H1 (cell line): ENCODE results near the gene ZNF629. TPM values are rescaled to one million over a fixed set of nuclear protein-coding genes. Genes with fewer than 3 reads are reported as not detected.

Experiments used
- CTCF ChIA-PET: fragments of 300-600 bp; sonication (Branson Sonifier 250); formaldehyde crosslinking; loops from one replicate; lab custom pipeline; 2021; ENCODE audit not compliant: partially characterized antibody; lab: Charles Lee
- POLR2A ChIA-PET: fragments of 300-600 bp; sonication (Branson Sonifier 250); formaldehyde crosslinking; loops from one replicate; lab custom pipeline; 2021; ENCODE audit warnings: inconsistent platforms; ENCODE audit not compliant: partially characterized antibody; lab: Charles Lee
- DNase-seq, 2 experiments: peaks; one replicate each; pipeline versions ENCODE4 v3.0.0 to v3.0.0-alpha.2; 2010 to 2022; ENCODE audit warnings: low spot score in 2 of 2, low read depth in 1 of 2, mixed read lengths in 1 of 2
- FAIRE-seq: peaks from 2 replicates; lab custom pipeline; 2011; peaks lifted over from hg19 to GRCh38; lab: Jason Lieb, UNC
- H2AFZ ChIP-seq: 2 replicates; pipeline ENCODE4 v1.8.1; 2012; ENCODE audit warnings: low read length, inconsistent platforms
- H2AK5ac ChIP-seq: 2 replicates; pipeline ENCODE4 v1.6.1; 2013; ENCODE audit warnings: low read depth, low read length
- H2BK120ac ChIP-seq: replicated peaks from 2 replicates; pipeline ENCODE3; 2013; ENCODE audit warnings: low read depth, low read length, inconsistent platforms
- H2BK12ac ChIP-seq: 2 replicates; pipeline ENCODE4 v1.6.1; 2013; ENCODE audit warnings: low read depth, low read length
- H2BK15ac ChIP-seq: 2 replicates; pipeline ENCODE4 v1.6.1; 2013; ENCODE audit warnings: low read length
- H2BK20ac ChIP-seq: 2 replicates; pipeline ENCODE4 v1.6.1; 2013; ENCODE audit warnings: low read length
- H2BK5ac ChIP-seq: 2 replicates; pipeline ENCODE4 v1.6.1; 2013; ENCODE audit warnings: low read depth, low read length
- H3K14ac ChIP-seq: 2 replicates; pipeline ENCODE4 v1.6.1; 2013; ENCODE audit warnings: inconsistent platforms; ENCODE audit not compliant: insufficient read length
- H3K18ac ChIP-seq: 2 replicates; pipeline ENCODE4 v1.6.1; 2013; ENCODE audit warnings: low read length; ENCODE audit errors: extremely low read depth
- H3K23ac ChIP-seq: 2 replicates; pipeline ENCODE4 v1.6.1; 2013; ENCODE audit warnings: inconsistent platforms; ENCODE audit not compliant: insufficient read length
- H3K23me2 ChIP-seq: 2 replicates; pipeline ENCODE4 v1.6.1; 2013; ENCODE audit warnings: low read depth, low read length
- H3K27ac ChIP-seq: 2 replicates; pipeline ENCODE4 v1.6.1; 2011; ENCODE audit warnings: low read depth, low read length, inconsistent platforms
- H3K27me3 ChIP-seq, 4 experiments: replicated peaks in 1 of 4; 1 replicate in 1 of 4; 2 replicates in 3 of 4; pipeline versions ENCODE4 v1.6.1 to v1.8.1; 2011 to 2013; ENCODE audit warnings: low read length in 3 of 4, mild to moderate bottlenecking in 3 of 4, inconsistent platforms in 2 of 4, mixed read lengths in 2 of 4, moderate library complexity in 1 of 4; ENCODE audit not compliant: control insufficient read depth in 3 of 4, insufficient read depth in 3 of 4; ENCODE audit errors: extremely low read depth in 1 of 4
- H3K36me3 ChIP-seq, 4 experiments: 2 replicates each; pipeline versions ENCODE4 v1.6.1 to v1.8.1; 2011 to 2013; ENCODE audit warnings: mild to moderate bottlenecking in 4 of 4, low read length in 3 of 4, moderate library complexity in 2 of 4, control low read depth in 1 of 4, inconsistent platforms in 1 of 4; ENCODE audit not compliant: insufficient read depth in 4 of 4, control insufficient read depth in 2 of 4
- H3K4ac ChIP-seq: replicated peaks from 2 replicates; pipeline ENCODE3; 2013; ENCODE audit warnings: low read length, low read depth, mixed read lengths, inconsistent platforms; ENCODE audit not compliant: insufficient read length
- H3K4me1 ChIP-seq, 4 experiments: replicated peaks in 1 of 4; 1 replicate in 1 of 4; 2 replicates in 3 of 4; pipeline versions ENCODE4 v1.6.1 to v1.8.1; 2011 to 2013; ENCODE audit warnings: low read length in 3 of 4, inconsistent platforms in 2 of 4, mixed read lengths in 1 of 4; ENCODE audit not compliant: insufficient read depth in 4 of 4, control insufficient read depth in 3 of 4
- H3K4me2 ChIP-seq, 2 experiments: 2 replicates each; pipeline versions ENCODE4 v1.6.1 to v1.8.1; 2011 to 2013; ENCODE audit warnings: low read depth in 2 of 2, low read length in 2 of 2, control low read depth in 1 of 2, inconsistent platforms in 1 of 2, mild to moderate bottlenecking in 1 of 2; ENCODE audit not compliant: insufficient read depth in 1 of 2
- H3K4me3 ChIP-seq, 4 experiments: fragments of 200-600, 300-600 bp in 1 of 4; sonication (generic), shearing (Covaris generic), sonication (Bioruptor Twin) in 1 of 4; 2 replicates each; pipeline versions ENCODE4 v1.5.1 to v1.8.1; 2011 to 2016; ENCODE audit warnings: low read length in 4 of 4, low read depth in 3 of 4, control low read depth in 2 of 4, inconsistent platforms in 2 of 4, mild to moderate bottlenecking in 2 of 4, mixed read lengths in 1 of 4, moderate library complexity in 1 of 4; ENCODE audit not compliant: insufficient read depth in 2 of 4; ENCODE audit errors: extremely low read depth in 1 of 4
- H3K56ac ChIP-seq: replicated peaks from 2 replicates; pipeline ENCODE3; 2013; ENCODE audit warnings: low read depth, mild to moderate bottlenecking, mixed read lengths, low read length, inconsistent platforms; ENCODE audit not compliant: insufficient read length
- H3K79me1 ChIP-seq: 2 replicates; pipeline ENCODE4 v1.6.1; 2013; ENCODE audit warnings: low read depth, low read length, control low read depth
- H3K79me2 ChIP-seq, 2 experiments: 2 replicates each; pipeline versions ENCODE4 v1.6.1 to v1.8.1; 2012 to 2013; ENCODE audit warnings: low read length in 2 of 2, mild to moderate bottlenecking in 2 of 2, inconsistent platforms in 1 of 2; ENCODE audit not compliant: insufficient read depth in 2 of 2, control insufficient read depth in 1 of 2
- H3K9ac ChIP-seq, 4 experiments: replicated peaks in 1 of 4; 1 replicate in 1 of 4; 2 replicates in 3 of 4; pipeline versions ENCODE4 v1.6.1 to v1.8.1; 2011 to 2013; ENCODE audit warnings: low read depth in 3 of 4, low read length in 3 of 4, control low read depth in 2 of 4, mild to moderate bottlenecking in 2 of 4, moderate library complexity in 2 of 4, inconsistent platforms in 1 of 4; ENCODE audit errors: extremely low read depth in 1 of 4
- H3K9me3 ChIP-seq, 2 experiments: 2 replicates each; pipeline versions ENCODE4 v1.6.1 to v1.8.1; 2012 to 2013; ENCODE audit warnings: mild to moderate bottlenecking in 2 of 2, moderate library complexity in 2 of 2, control low read depth in 1 of 2, inconsistent platforms in 1 of 2, low read depth in 1 of 2, low read length in 1 of 2, mixed read lengths in 1 of 2; ENCODE audit not compliant: insufficient read depth in 2 of 2
- H4K20me1 ChIP-seq, 2 experiments: replicated peaks in 1 of 2; 2 replicates each; pipeline versions ENCODE3 to v1.8.1; 2011 to 2013; ENCODE audit warnings: inconsistent platforms in 2 of 2, low read length in 2 of 2, mild to moderate bottlenecking in 1 of 2; ENCODE audit not compliant: insufficient read depth in 2 of 2, control insufficient read depth in 1 of 2
- H4K5ac ChIP-seq: 2 replicates; pipeline ENCODE4 v1.6.1; 2013; ENCODE audit warnings: low read length, low read depth, mixed read lengths, inconsistent platforms; ENCODE audit not compliant: insufficient read length
- H4K8ac ChIP-seq: 2 replicates; pipeline ENCODE4 v1.8.0; 2013; ENCODE audit warnings: mild to moderate bottlenecking, moderate library complexity, low read length, inconsistent platforms; ENCODE audit not compliant: insufficient read depth; ENCODE audit errors: extremely low read depth
- H4K91ac ChIP-seq: replicated peaks from 2 replicates; pipeline ENCODE3; 2013; ENCODE audit warnings: low read length, mixed read lengths, inconsistent platforms; ENCODE audit not compliant: insufficient read length
- CHD2 ChIP-seq: IDR thresholded peaks from 2 replicates; pipeline ENCODE4 v1.6.1; 2012; ENCODE audit warnings: low read length, improper control_type of control experiment
- CTBP2 ChIP-seq: IDR thresholded peaks from 2 replicates; pipeline ENCODE4 v1.7.0; 2011; ENCODE audit warnings: borderline replicate concordance, mild to moderate bottlenecking, moderate library complexity, mixed read lengths, low read length; ENCODE audit not compliant: insufficient read depth, insufficient read length
- EP300 ChIP-seq, 2 experiments: IDR thresholded peaks; 1 replicate in 1 of 2; 2 replicates in 1 of 2; pipeline ENCODE4 v1.6.1; 2011 to 2012; ENCODE audit warnings: low read depth in 2 of 2, low read length in 2 of 2, mild to moderate bottlenecking in 2 of 2, borderline replicate concordance in 1 of 2, inconsistent platforms in 1 of 2, moderate library complexity in 1 of 2
- SRF ChIP-seq: IDR thresholded peaks from 2 replicates; pipeline ENCODE4 v1.6.1; 2011; ENCODE audit warnings: mild to moderate bottlenecking, low read depth, low read length, moderate library complexity
- WGBS, 2 experiments: shearing (Covaris generic) in 1 of 2; methylation state at CpG; one replicate each; pipeline versions ENCODE4 v1.1.6 to v1.1.7; 2013 to 2015; ENCODE audit warnings: low lambda C conversion rate in 2 of 2, mixed read lengths in 2 of 2, inconsistent platforms in 1 of 2, low coverage in 1 of 2, missing lambda C conversion rate in 1 of 2; ENCODE audit not compliant: insufficient replicate concordance in 2 of 2, insufficient coverage in 1 of 2, insufficient read length in 1 of 2; ENCODE audit errors: extremely low coverage in 1 of 2, missing lambda C conversion rate in 1 of 2; 5-methylcytosine and 5-hydroxymethylcytosine counted together
- polyA plus RNA-seq, 7 experiments: library from polyadenylated mRNA; depleted of rRNA in 3 of 7; stranded (reverse) in 5 of 7; unstranded in 2 of 7; fragments of >200 nt in 5 of 7; fragments of 200-250 nt in 2 of 7; gene quantifications; 1 replicate in 5 of 7; 2 replicates in 1 of 7; 4 replicates in 1 of 7; pipeline versions ENCODE4 v1.2.1 to v1.2.3, GENCODE V29; 2011 to 2013; ENCODE audit warnings: missing spikeins in 2 of 7, mixed read lengths in 2 of 7
- total RNA-seq: library from RNA; stranded (reverse); fragmentation: NEBNext Ultra II Directional; extraction: Animal tissue kit (Norgen Biotek cat#: 25700); gene quantifications from 2 replicates; pipeline ENCODE4 v1.2.1, GENCODE V29; 2021

ZNF629 gene
- total and polyA plus RNA-seq, 2 of the 8 experiments (the other 6 are each of a cell fraction or from before 2014, with no cell fraction given) = 11.0 to 19.5 TPM

DNA sequence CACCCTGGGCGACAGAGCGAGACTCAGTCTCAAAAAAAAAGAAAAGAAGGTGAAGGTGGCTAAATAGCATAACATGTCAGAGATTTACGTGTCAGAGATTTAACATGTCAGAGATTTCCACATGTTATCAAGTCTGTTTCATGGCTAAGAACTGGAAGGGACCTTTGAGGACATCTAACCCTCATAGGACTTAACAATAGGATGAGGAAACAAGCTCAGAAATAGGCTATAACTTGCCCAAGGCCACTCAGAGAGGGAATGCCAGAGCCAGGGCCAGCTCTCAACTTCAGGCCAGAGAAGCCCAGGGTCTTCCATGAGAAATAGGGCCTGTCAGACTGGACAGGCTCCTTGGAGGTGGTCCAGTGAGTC is 26.8 kb upstream of the ZNF629 start:
- H2AFZ ChIP-seq = peak overlapping the region; percentile 95
- 80% methylated on average over 3 of the region's 3 CpGs; no CpG with 5 or more reads in 1 of the 2 experiments for WGBS, 2 experiments
- FAIRE-seq = no peak
- H4K5ac ChIP-seq = no peak overlapping the region
- H2BK120ac ChIP-seq = no peak overlapping the region
- peak overlapping the region in 2 of 4 experiments; percentile 10 to 24; a peak in 1 of 7 replicates for H3K9ac ChIP-seq
- no peak for DNase-seq
- no peaks in the 10 kb centered on the region for H4K20me1 ChIP-seq
- H2BK15ac ChIP-seq = 0 out of 2 replicates have a peak overlapping the region, but pooled peaks have one; percentile 37
- no peaks in the 10 kb centered on the region for H3K79me1 ChIP-seq
- no peak overlapping the region for H3K56ac ChIP-seq
- no peak overlapping the region for H3K14ac ChIP-seq
- no peak overlapping the region for H2BK5ac ChIP-seq
- no peak overlapping the region for H2AK5ac ChIP-seq
- no peaks in the 10 kb centered on the region for H3K9me3 ChIP-seq
- H3K4me3 ChIP-seq = peak overlapping the region; percentile 21 to 55 (median 29); a peak in 5 of 8 replicates
- ChIA-PET POLR2A (interaction anchor here (0.6 to 2.5 kb wide), 12 partner anchors 9 to 197 kb away, joined by 3 to 8 read pairs (median 4); partner anchors contain the start of gene ZNF629), CTCF (interaction anchor here (0.6 to 3.8 kb wide), 18 partner anchors 8 to 1063 kb away, joined by 3 to 19 read pairs (median 4); no protein-coding TSS in a partner anchor)
- H2BK12ac ChIP-seq = no peak overlapping the region
- H2BK20ac ChIP-seq = no peak overlapping the region
- H3K27me3 ChIP-seq = peaks cover 0 to 5% (median 2%) of the 10 kb centered on the region in 4 experiments; a peak in 1 of 7 replicates
- no peaks in the 10 kb centered on the region; a peak in 4 of 7 replicates for H3K4me1 ChIP-seq
- no peaks in the 10 kb centered on the region for H3K79me2 ChIP-seq
- H3K36me3 ChIP-seq = no peaks in the 10 kb centered on the region
- no peak overlapping the region; the same call in 1 of the 2 replicates for H3K18ac ChIP-seq
- no peak overlapping the region for H3K23ac ChIP-seq
- peak overlapping the region; percentile 56 to 65 for H3K4me2 ChIP-seq
- no peak overlapping the region; the same call in 1 of the 2 replicates for H4K8ac ChIP-seq
- peaks cover 2% of the 10 kb centered on the region; the same call in 1 of the 2 replicates for H3K23me2 ChIP-seq
- H4K91ac ChIP-seq = no peak overlapping the region
- H3K27ac ChIP-seq = no peak overlapping the region
- no peak overlapping the region for H3K4ac ChIP-seq
- TF ChIP-seq CTBP2 (no peak), EP300 (IDR thresholded peaks at IDR 0.05; ENCODE audit: borderline replicate concordance in 1 of 2, low read depth in 2 of 2, low read length in 2 of 2) (no peak), SRF (no peak), CHD2 (no peak)
